Activated T-cell treated with anti-CD3 and anti-CD28 coated beads for 4 hours (primary cell): ENCODE results near the gene HRC.
"Not testable (repeated sequence)": the region's sequence is repeated elsewhere in the genome, so short reads cannot be mapped to it uniquely, and the experiment has no call there.

Experiments used
- DNase-seq: peaks from one replicate; pipeline ENCODE4 v3.0.0-alpha.2; 2020

Gene HRC

GRCh38 chr19:49155005-49155819 lies at the start of gene HRC:
Gene HRC (minus strand): TSS chr19:49155396. CDS start chr19:49155237, 159 bp downstream.
- DNase-seq, result no peak

GRCh38 chr19:49201042-49201441 lies 45.8 kb upstream of the HRC start:
- DNase-seq, result no peak

- DNase-seq, result no peak
Measured at GRCh38 chr19:49200238-49200862, 45.2 kb upstream of the HRC start.

- no peak for DNase-seq
Measured at GRCh38 chr19:49196527-49197240, 41.5 kb upstream of the HRC start.

GRCh38 chr19:49194408-49194807 lies 39.2 kb upstream of the HRC start:
- DNase-seq, result no peak

GRCh38 chr19:49193822-49194394 lies 38.7 kb upstream of the HRC start:
- no peak for DNase-seq

- no peak for DNase-seq
Measured at GRCh38 chr19:49190781-49191180, 35.6 kb upstream of the HRC start.

- DNase-seq, result no peak
Measured at GRCh38 chr19:49189259-49189658, 34.1 kb upstream of the HRC start.

GRCh38 chr19:49188626-49189200 lies 33.5 kb upstream of the HRC start:
- no peak for DNase-seq

GRCh38 chr19:49186108-49186507 lies 30.9 kb upstream of the HRC start:
- no peak for DNase-seq

GRCh38 chr19:49182848-49183375 lies 27.7 kb upstream of the HRC start:
- DNase-seq, result no peak

- DNase-seq, result not testable (repeated sequence)
Measured at GRCh38 chr19:49182010-49182847, 27.0 kb upstream of the HRC start.

GRCh38 chr19:49180659-49181058 lies 25.5 kb upstream of the HRC start:
- DNase-seq, result no peak

GRCh38 chr19:49173198-49173597 lies 18.0 kb upstream of the HRC start:
- DNase-seq, result no peak

- DNase-seq, result no peak
Measured at GRCh38 chr19:49168421-49168820, 13.2 kb upstream of the HRC start.

- DNase-seq, result no peak
Measured at GRCh38 chr19:49167857-49168409, 12.7 kb upstream of the HRC start.

- no peak for DNase-seq
Measured at GRCh38 chr19:49165865-49166301, 10.7 kb upstream of the HRC start.

GRCh38 chr19:49165111-49165750 lies 10.0 kb upstream of the HRC start:
- no peak for DNase-seq

- no peak for DNase-seq
Measured at GRCh38 chr19:49161987-49162386, 6.8 kb upstream of the HRC start.

GRCh38 chr19:49160450-49161189 lies 5.4 kb upstream of the HRC start:
- no peak for DNase-seq
